Esophagus (tissue), 2 donors: Measurements from ENCODE around the gene NBAS. TPM values are rescaled to one million over a fixed set of nuclear protein-coding genes. Genes with fewer than 3 reads are reported as not detected.

ENCODE experiments used
- H3K27ac ChIP-seq, 2 donors: one replicate each; pipeline ENCODE4 v1.5.1; 2013; ENCODE audit warnings: low read depth in 2 of 2, mild to moderate bottlenecking in 2 of 2, inconsistent platforms in 1 of 2, low read length in 1 of 2, moderate library complexity in 1 of 2
- H3K27me3 ChIP-seq, 2 donors: one replicate each; pipeline ENCODE4 v1.6.1; 2013; ENCODE audit warnings: low read length in 2 of 2, control low read depth in 1 of 2, mild to moderate bottlenecking in 1 of 2; ENCODE audit not compliant: insufficient read depth in 2 of 2, control insufficient read depth in 1 of 2
- H3K36me3 ChIP-seq, 2 donors: one replicate each; pipeline ENCODE4 v1.6.1; 2013; ENCODE audit warnings: low read length in 1 of 2; ENCODE audit not compliant: control insufficient read depth in 2 of 2, insufficient read depth in 2 of 2
- H3K4me1 ChIP-seq, 2 donors: one replicate each; pipeline ENCODE4 v1.6.1; 2013; ENCODE audit warnings: low read length in 1 of 2; ENCODE audit not compliant: control insufficient read depth in 2 of 2, insufficient read depth in 2 of 2
- H3K4me3 ChIP-seq, 2 donors: one replicate each; pipeline ENCODE4 v1.5.1; 2013; ENCODE audit warnings: low read length in 2 of 2, mild to moderate bottlenecking in 2 of 2, low read depth in 1 of 2, moderate library complexity in 1 of 2
- H3K9me3 ChIP-seq, 2 donors: one replicate each; pipeline ENCODE4 v1.6.1; 2013; ENCODE audit warnings: mild to moderate bottlenecking in 2 of 2, low read depth in 1 of 2, low read length in 1 of 2, moderate library complexity in 1 of 2; ENCODE audit not compliant: control insufficient read depth in 2 of 2, insufficient read depth in 1 of 2
- WGBS, 2 donors: extraction: QIAGEN DNeasy Blood & Tissue Kit; methylation state at CpG; one replicate each; pipeline ENCODE4 v1.1.7; 2013; 5-methylcytosine and 5-hydroxymethylcytosine counted together
- polyA plus RNA-seq, 2 donors: library from polyadenylated mRNA; stranded (reverse); fragments of 200-250 nt; gene quantifications; one replicate each; pipeline ENCODE4 v1.2.3, GENCODE V29; 2013
- donor health status: healthy with polysubstance abuse.
- donor health status: Bipolar disorder and iron deficiency.

The NBAS gene
- polyA plus RNA-seq, 2 donors = 13.8 to 15.0 TPM

DNA sequence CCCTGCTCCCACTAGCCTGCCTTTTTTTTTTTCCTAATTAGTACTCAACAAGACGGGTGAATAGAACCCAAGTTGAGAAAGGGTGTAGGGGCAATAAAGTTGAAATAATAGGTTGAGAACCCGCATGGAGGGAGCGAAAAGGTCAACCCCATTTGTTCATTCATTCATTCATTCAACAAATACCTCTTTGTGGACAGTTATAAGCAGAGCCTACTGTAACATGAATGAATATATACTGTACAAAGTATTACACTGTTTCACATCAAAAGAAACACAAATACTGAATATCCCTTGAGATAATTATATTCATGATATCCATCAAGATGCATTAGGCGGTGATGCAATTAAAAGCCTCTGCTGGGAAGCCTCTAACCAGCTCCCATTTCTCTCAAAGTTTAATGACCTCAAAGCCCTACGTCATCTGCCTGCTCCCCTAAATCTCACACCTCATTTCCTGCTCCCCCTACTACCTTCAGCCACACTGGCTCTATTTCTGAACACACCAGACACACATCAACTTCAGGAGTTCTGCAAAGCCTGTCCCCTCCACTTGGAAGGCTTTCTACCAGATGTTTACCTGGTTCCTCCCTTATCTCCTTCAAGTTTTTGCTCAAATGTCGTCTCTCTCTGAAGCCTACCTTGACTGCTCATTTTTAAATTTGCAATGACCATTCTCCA is 1.4 kb upstream of the NBAS start:
- Histone ChIP-seq H3K4me1 (no peaks in the 10 kb centered on the region), H3K27me3 (no peaks in the 10 kb centered on the region), H3K36me3 (no peaks in the 10 kb centered on the region), H3K9me3 (no peaks in the 10 kb centered on the region), H3K27ac (no peak overlapping the region), H3K4me3 (no peak overlapping the region)
- WGBS, 2 donors = 80 to 87% methylated on average over 6 of the region's 6 CpGs

GRCh38 chr2:15561574-15562344 is 625 bp upstream of the NBAS start:
- Histone ChIP-seq H3K36me3 (no peaks in the 10 kb centered on the region), H3K4me1 (no peaks in the 10 kb centered on the region), H3K9me3 (no peaks in the 10 kb centered on the region), H3K27ac (peak overlapping the region; percentile 28 to 66), H3K4me3 (peak overlapping the region; percentile 88 to 95), H3K27me3 (no peaks in the 10 kb centered on the region)
- WGBS, 2 donors = 6 to 7% methylated on average over 13 of the region's 13 CpGs

DNA sequence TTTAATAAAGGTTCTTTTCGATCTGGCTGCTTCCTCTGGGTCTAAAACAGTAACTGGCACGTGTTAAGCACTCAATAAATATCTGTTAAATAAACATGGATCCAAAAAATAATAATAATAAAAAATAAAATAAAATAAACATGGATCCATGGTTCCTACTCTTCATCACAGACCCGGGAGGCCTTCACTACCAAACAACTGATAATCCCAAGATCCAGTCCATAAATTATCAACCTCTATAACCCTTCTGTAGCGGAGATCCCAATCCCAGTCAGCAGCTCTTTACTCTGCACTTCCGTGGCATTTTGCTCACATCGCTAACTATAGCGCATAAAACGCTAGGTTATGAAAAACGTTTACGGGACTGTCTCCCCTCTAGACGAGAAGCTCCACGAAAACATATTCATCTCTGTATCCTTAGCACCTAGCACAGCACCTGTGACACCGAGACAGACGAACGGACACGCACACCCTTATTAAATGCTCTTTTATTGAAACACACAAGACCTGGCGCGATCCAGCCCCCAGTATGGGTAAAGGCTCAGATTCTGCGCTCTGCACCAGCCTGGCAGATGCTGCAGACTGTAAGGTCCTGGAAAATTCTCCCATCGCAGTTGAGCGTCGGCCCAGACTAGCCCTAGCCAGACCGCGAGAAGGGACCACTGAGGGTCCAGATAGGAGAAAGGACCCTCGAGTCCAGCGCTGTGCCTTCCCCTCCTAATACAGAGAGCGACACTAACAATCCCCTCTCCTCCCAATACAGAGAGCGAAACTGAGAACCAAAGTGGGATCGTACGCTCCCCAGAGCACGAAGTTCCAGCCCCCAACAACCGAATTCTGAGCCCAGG is 770 bp downstream of the NBAS start:
- Histone ChIP-seq H3K27ac (peak overlapping the region; percentile 66), H3K4me3 (peak overlapping the region; percentile 88 to 95), H3K9me3 (no peaks in the 10 kb centered on the region), H3K27me3 (no peaks in the 10 kb centered on the region), H3K4me1 (no peaks in the 10 kb centered on the region), H3K36me3 (no peaks in the 10 kb centered on the region)
- 1 to 2% methylated on average over 32 of the region's 32 CpGs for WGBS, 2 donors

GRCh38 chr2:15559379-15560139 is 1.6 kb downstream of the NBAS start:
- H3K9me3 ChIP-seq = no peaks in the 10 kb centered on the region
- H3K36me3 ChIP-seq = no peaks in the 10 kb centered on the region
- WGBS, 2 donors = 70 to 71% methylated on average over 6 of the region's 6 CpGs
- no peaks in the 10 kb centered on the region for H3K27me3 ChIP-seq
- no peaks in the 10 kb centered on the region for H3K4me1 ChIP-seq
- H3K4me3 ChIP-seq = peak overlapping the region in 1 of 2 donors; percentile 88
- no peak overlapping the region for H3K27ac ChIP-seq

DNA sequence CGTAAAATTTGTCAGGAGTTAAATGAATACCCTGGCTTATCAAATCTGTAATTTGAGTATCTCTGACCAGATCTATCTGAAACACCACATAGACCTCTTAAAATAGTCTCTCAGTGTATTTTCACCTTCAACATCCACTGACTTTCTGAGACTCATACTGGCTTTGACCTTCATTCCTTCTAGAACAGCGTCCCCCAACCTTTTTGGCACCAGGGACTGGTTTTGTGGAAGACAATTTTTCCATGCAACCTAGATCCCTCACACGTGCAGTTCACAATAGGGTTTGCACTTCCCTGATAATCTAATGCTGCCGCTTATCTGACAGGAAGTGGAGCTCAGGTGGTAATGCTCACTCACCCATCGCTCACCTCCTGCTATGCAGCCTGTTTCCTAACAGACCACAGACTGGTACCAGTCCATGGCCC is 3.2 kb downstream of the NBAS start:
- Histone ChIP-seq H3K27ac (no peak overlapping the region), H3K36me3 (no peaks in the 10 kb centered on the region), H3K4me3 (no peak overlapping the region), H3K4me1 (no peaks in the 10 kb centered on the region), H3K9me3 (no peaks in the 10 kb centered on the region), H3K27me3 (no peaks in the 10 kb centered on the region)
- WGBS, 2 donors = 67 to 77% methylated on average over 5 of the region's 5 CpGs

GRCh38 chr2:15556311-15556930 is 4.7 kb downstream of the NBAS start:
- H3K36me3 ChIP-seq = no peaks in the 10 kb centered on the region
- no peaks in the 10 kb centered on the region for H3K9me3 ChIP-seq
- no peaks in the 10 kb centered on the region for H3K27me3 ChIP-seq
- no peak overlapping the region for H3K27ac ChIP-seq
- H3K4me3 ChIP-seq = no peak overlapping the region
- 91% methylated on average over 4 of the region's 4 CpGs for WGBS, 2 donors
- no peaks in the 10 kb centered on the region for H3K4me1 ChIP-seq

GRCh38 chr2:15555760-15556193 is 5.4 kb downstream of the NBAS start:
- Histone ChIP-seq H3K36me3 (no peaks in the 10 kb centered on the region), H3K27me3 (no peaks in the 10 kb centered on the region), H3K9me3 (no peaks in the 10 kb centered on the region), H3K4me1 (no peaks in the 10 kb centered on the region), H3K27ac (no peak overlapping the region), H3K4me3 (no peak overlapping the region)
- WGBS, 2 donors = 89 to 92% methylated on average over 3 of the region's 3 CpGs

- Histone ChIP-seq H3K36me3 (no peaks in the 10 kb centered on the region), H3K27me3 (no peaks in the 10 kb centered on the region), H3K9me3 (no peaks in the 10 kb centered on the region), H3K4me3 (no peak overlapping the region), H3K27ac (no peak overlapping the region), H3K4me1 (no peaks in the 10 kb centered on the region)
- 90 to 92% methylated on average over 5 of the region's 5 CpGs for WGBS, 2 donors
Observed at GRCh38 chr2:15554525-15555218, 6.5 kb downstream of the NBAS start.
